H1 (cell line): ENCODE measurements around the gene ABHD12. TPM values are rescaled to one million over a fixed set of nuclear protein-coding genes. Genes with fewer than 3 reads are reported as not detected.
A peak's percentile ranks its signal among the peaks of the same experiment; 100 is the strongest.

Experiments
- CTCF ChIA-PET: fragments of 300-600 bp; sonication (Branson Sonifier 250); formaldehyde crosslinking; loops from one replicate; lab custom pipeline; 2021; ENCODE audit not compliant: partially characterized antibody; lab: Charles Lee
- POLR2A ChIA-PET: fragments of 300-600 bp; sonication (Branson Sonifier 250); formaldehyde crosslinking; loops from one replicate; lab custom pipeline; 2021; ENCODE audit warnings: inconsistent platforms; ENCODE audit not compliant: partially characterized antibody; lab: Charles Lee
- DNase-seq, 2 experiments: peaks; one replicate each; pipeline versions ENCODE4 v3.0.0 to v3.0.0-alpha.2; 2010 to 2022; ENCODE audit warnings: low spot score in 2 of 2, low read depth in 1 of 2, mixed read lengths in 1 of 2
- FAIRE-seq: peaks from 2 replicates; lab custom pipeline; 2011; peaks lifted over from hg19 to GRCh38; lab: Jason Lieb, UNC
- H2AFZ ChIP-seq: 2 replicates; pipeline ENCODE4 v1.8.1; 2012; ENCODE audit warnings: low read length, inconsistent platforms
- H2AK5ac ChIP-seq: 2 replicates; pipeline ENCODE4 v1.6.1; 2013; ENCODE audit warnings: low read depth, low read length
- H2BK120ac ChIP-seq: replicated peaks from 2 replicates; pipeline ENCODE3; 2013; ENCODE audit warnings: low read depth, low read length, inconsistent platforms
- H2BK12ac ChIP-seq: 2 replicates; pipeline ENCODE4 v1.6.1; 2013; ENCODE audit warnings: low read depth, low read length
- H2BK15ac ChIP-seq: 2 replicates; pipeline ENCODE4 v1.6.1; 2013; ENCODE audit warnings: low read length
- H2BK20ac ChIP-seq: 2 replicates; pipeline ENCODE4 v1.6.1; 2013; ENCODE audit warnings: low read length
- H2BK5ac ChIP-seq: 2 replicates; pipeline ENCODE4 v1.6.1; 2013; ENCODE audit warnings: low read depth, low read length
- H3K14ac ChIP-seq: 2 replicates; pipeline ENCODE4 v1.6.1; 2013; ENCODE audit warnings: inconsistent platforms; ENCODE audit not compliant: insufficient read length
- H3K18ac ChIP-seq: 2 replicates; pipeline ENCODE4 v1.6.1; 2013; ENCODE audit warnings: low read length; ENCODE audit errors: extremely low read depth
- H3K23ac ChIP-seq: 2 replicates; pipeline ENCODE4 v1.6.1; 2013; ENCODE audit warnings: inconsistent platforms; ENCODE audit not compliant: insufficient read length
- H3K23me2 ChIP-seq: 2 replicates; pipeline ENCODE4 v1.6.1; 2013; ENCODE audit warnings: low read depth, low read length
- H3K27ac ChIP-seq: 2 replicates; pipeline ENCODE4 v1.6.1; 2011; ENCODE audit warnings: low read depth, low read length, inconsistent platforms
- H3K27me3 ChIP-seq, 4 experiments: replicated peaks in 1 of 4; 1 replicate in 1 of 4; 2 replicates in 3 of 4; pipeline versions ENCODE4 v1.6.1 to v1.8.1; 2011 to 2013; ENCODE audit warnings: low read length in 3 of 4, mild to moderate bottlenecking in 3 of 4, inconsistent platforms in 2 of 4, mixed read lengths in 2 of 4, moderate library complexity in 1 of 4; ENCODE audit not compliant: control insufficient read depth in 3 of 4, insufficient read depth in 3 of 4; ENCODE audit errors: extremely low read depth in 1 of 4
- H3K36me3 ChIP-seq, 4 experiments: 2 replicates each; pipeline versions ENCODE4 v1.6.1 to v1.8.1; 2011 to 2013; ENCODE audit warnings: mild to moderate bottlenecking in 4 of 4, low read length in 3 of 4, moderate library complexity in 2 of 4, control low read depth in 1 of 4, inconsistent platforms in 1 of 4; ENCODE audit not compliant: insufficient read depth in 4 of 4, control insufficient read depth in 2 of 4
- H3K4ac ChIP-seq: replicated peaks from 2 replicates; pipeline ENCODE3; 2013; ENCODE audit warnings: low read length, low read depth, mixed read lengths, inconsistent platforms; ENCODE audit not compliant: insufficient read length
- H3K4me1 ChIP-seq, 4 experiments: replicated peaks in 1 of 4; 1 replicate in 1 of 4; 2 replicates in 3 of 4; pipeline versions ENCODE4 v1.6.1 to v1.8.1; 2011 to 2013; ENCODE audit warnings: low read length in 3 of 4, inconsistent platforms in 2 of 4, mixed read lengths in 1 of 4; ENCODE audit not compliant: insufficient read depth in 4 of 4, control insufficient read depth in 3 of 4
- H3K4me2 ChIP-seq, 2 experiments: 2 replicates each; pipeline versions ENCODE4 v1.6.1 to v1.8.1; 2011 to 2013; ENCODE audit warnings: low read depth in 2 of 2, low read length in 2 of 2, control low read depth in 1 of 2, inconsistent platforms in 1 of 2, mild to moderate bottlenecking in 1 of 2; ENCODE audit not compliant: insufficient read depth in 1 of 2
- H3K4me3 ChIP-seq, 4 experiments: fragments of 200-600, 300-600 bp in 1 of 4; sonication (generic), shearing (Covaris generic), sonication (Bioruptor Twin) in 1 of 4; 2 replicates each; pipeline versions ENCODE4 v1.5.1 to v1.8.1; 2011 to 2016; ENCODE audit warnings: low read length in 4 of 4, low read depth in 3 of 4, control low read depth in 2 of 4, inconsistent platforms in 2 of 4, mild to moderate bottlenecking in 2 of 4, mixed read lengths in 1 of 4, moderate library complexity in 1 of 4; ENCODE audit not compliant: insufficient read depth in 2 of 4; ENCODE audit errors: extremely low read depth in 1 of 4
- H3K56ac ChIP-seq: replicated peaks from 2 replicates; pipeline ENCODE3; 2013; ENCODE audit warnings: low read depth, mild to moderate bottlenecking, mixed read lengths, low read length, inconsistent platforms; ENCODE audit not compliant: insufficient read length
- H3K79me1 ChIP-seq: 2 replicates; pipeline ENCODE4 v1.6.1; 2013; ENCODE audit warnings: low read depth, low read length, control low read depth
- H3K79me2 ChIP-seq, 2 experiments: 2 replicates each; pipeline versions ENCODE4 v1.6.1 to v1.8.1; 2012 to 2013; ENCODE audit warnings: low read length in 2 of 2, mild to moderate bottlenecking in 2 of 2, inconsistent platforms in 1 of 2; ENCODE audit not compliant: insufficient read depth in 2 of 2, control insufficient read depth in 1 of 2
- H3K9ac ChIP-seq, 4 experiments: replicated peaks in 1 of 4; 1 replicate in 1 of 4; 2 replicates in 3 of 4; pipeline versions ENCODE4 v1.6.1 to v1.8.1; 2011 to 2013; ENCODE audit warnings: low read depth in 3 of 4, low read length in 3 of 4, control low read depth in 2 of 4, mild to moderate bottlenecking in 2 of 4, moderate library complexity in 2 of 4, inconsistent platforms in 1 of 4; ENCODE audit errors: extremely low read depth in 1 of 4
- H3K9me3 ChIP-seq, 2 experiments: 2 replicates each; pipeline versions ENCODE4 v1.6.1 to v1.8.1; 2012 to 2013; ENCODE audit warnings: mild to moderate bottlenecking in 2 of 2, moderate library complexity in 2 of 2, control low read depth in 1 of 2, inconsistent platforms in 1 of 2, low read depth in 1 of 2, low read length in 1 of 2, mixed read lengths in 1 of 2; ENCODE audit not compliant: insufficient read depth in 2 of 2
- H4K20me1 ChIP-seq, 2 experiments: replicated peaks in 1 of 2; 2 replicates each; pipeline versions ENCODE3 to v1.8.1; 2011 to 2013; ENCODE audit warnings: inconsistent platforms in 2 of 2, low read length in 2 of 2, mild to moderate bottlenecking in 1 of 2; ENCODE audit not compliant: insufficient read depth in 2 of 2, control insufficient read depth in 1 of 2
- H4K5ac ChIP-seq: 2 replicates; pipeline ENCODE4 v1.6.1; 2013; ENCODE audit warnings: low read length, low read depth, mixed read lengths, inconsistent platforms; ENCODE audit not compliant: insufficient read length
- H4K8ac ChIP-seq: 2 replicates; pipeline ENCODE4 v1.8.0; 2013; ENCODE audit warnings: mild to moderate bottlenecking, moderate library complexity, low read length, inconsistent platforms; ENCODE audit not compliant: insufficient read depth; ENCODE audit errors: extremely low read depth
- H4K91ac ChIP-seq: replicated peaks from 2 replicates; pipeline ENCODE3; 2013; ENCODE audit warnings: low read length, mixed read lengths, inconsistent platforms; ENCODE audit not compliant: insufficient read length
- BACH1 ChIP-seq: IDR thresholded peaks from 2 replicates; pipeline ENCODE4 v1.6.1; 2012; ENCODE audit warnings: low read length, improper control_type of control experiment
- EZH2 ChIP-seq: fragments of 200-600 bp; sonication (generic); IDR thresholded peaks from 2 replicates; pipeline ENCODE4 v1.7.1; 2012; ENCODE audit warnings: low read depth, mild to moderate bottlenecking, moderate library complexity, low read length, inconsistent platforms; ENCODE audit not compliant: severe bottlenecking
- KDM4A ChIP-seq: IDR thresholded peaks from one replicate; pipeline ENCODE4 v1.7.1; 2012; ENCODE audit warnings: low read depth, mild to moderate bottlenecking, moderate library complexity, low read length, inconsistent platforms; ENCODE audit not compliant: severe bottlenecking
- NRF1 ChIP-seq: IDR thresholded peaks from 2 replicates; pipeline ENCODE4 v1.6.1; 2011; ENCODE audit warnings: mild to moderate bottlenecking, low read depth, low read length, improper control_type of control experiment
- RAD21 ChIP-seq, 2 experiments: IDR thresholded peaks in 1 of 2; conservative IDR thresholded peaks in 1 of 2; 2 replicates each; pipeline ENCODE4 v1.6.1; 2011; ENCODE audit warnings: low read depth in 2 of 2, low read length in 2 of 2, improper control_type of control experiment in 1 of 2, inconsistent platforms in 1 of 2, mild to moderate bottlenecking in 1 of 2, moderate library complexity in 1 of 2
- TAF1 ChIP-seq: IDR thresholded peaks from 2 replicates; pipeline ENCODE4 v1.6.1; 2011; ENCODE audit warnings: mild to moderate bottlenecking, low read depth, low read length
- USF2 ChIP-seq: IDR thresholded peaks from 2 replicates; pipeline ENCODE4 v1.6.1; 2011; ENCODE audit warnings: low read length, improper control_type of control experiment
- ZNF274 ChIP-seq: IDR thresholded peaks from 2 replicates; pipeline ENCODE4 v1.7.0; 2012; ENCODE audit warnings: low read length, borderline replicate concordance; ENCODE audit errors: extremely low read depth
- WGBS, 2 experiments: shearing (Covaris generic) in 1 of 2; methylation state at CpG; one replicate each; pipeline versions ENCODE4 v1.1.6 to v1.1.7; 2013 to 2015; ENCODE audit warnings: low lambda C conversion rate in 2 of 2, mixed read lengths in 2 of 2, inconsistent platforms in 1 of 2, low coverage in 1 of 2, missing lambda C conversion rate in 1 of 2; ENCODE audit not compliant: insufficient replicate concordance in 2 of 2, insufficient coverage in 1 of 2, insufficient read length in 1 of 2; ENCODE audit errors: extremely low coverage in 1 of 2, missing lambda C conversion rate in 1 of 2; 5-methylcytosine and 5-hydroxymethylcytosine counted together
- polyA plus RNA-seq, 7 experiments: library from polyadenylated mRNA; depleted of rRNA in 3 of 7; stranded (reverse) in 5 of 7; unstranded in 2 of 7; fragments of >200 nt in 5 of 7; fragments of 200-250 nt in 2 of 7; gene quantifications; 1 replicate in 5 of 7; 2 replicates in 1 of 7; 4 replicates in 1 of 7; pipeline versions ENCODE4 v1.2.1 to v1.2.3, GENCODE V29; 2011 to 2013; ENCODE audit warnings: missing spikeins in 2 of 7, mixed read lengths in 2 of 7
- total RNA-seq: library from RNA; stranded (reverse); fragmentation: NEBNext Ultra II Directional; extraction: Animal tissue kit (Norgen Biotek cat#: 25700); gene quantifications from 2 replicates; pipeline ENCODE4 v1.2.1, GENCODE V29; 2021
- TF ChIP-seq, protein P1 (sequence below): IDR thresholded peaks from 2 replicates; pipeline ENCODE4 v1.6.1; 2012; ENCODE audit warnings: inconsistent platforms

The ABHD12 gene
- total and polyA plus RNA-seq, 2 of the 8 experiments (the other 6 are each of a cell fraction or from before 2014, with no cell fraction given): 31.3 to 59.5 TPM

- Histone ChIP-seq H2BK5ac (no peak overlapping the region; the same call in 1 of the 2 replicates), H3K27me3 (no peaks in the 10 kb centered on the region), H3K36me3 (peaks cover 4 to 23% (median 20%) of the 10 kb centered on the region in 4 experiments; a peak in 6 of 8 replicates), H3K4me3 (no peak overlapping the region), H4K20me1 (peaks cover 0 to 12% of the 10 kb centered on the region in 2 experiments), H3K79me1 (no peaks in the 10 kb centered on the region; the same call in 1 of the 2 replicates), H2BK120ac (no peak overlapping the region), H3K9me3 (no peaks in the 10 kb centered on the region), H3K23ac (no peak overlapping the region), H4K5ac (no peak overlapping the region), H2BK15ac (no peak overlapping the region), H3K14ac (no peak overlapping the region), H2BK12ac (no peak overlapping the region), H3K23me2 (no peaks in the 10 kb centered on the region), H3K4me1 (no peaks in the 10 kb centered on the region), H3K4me2 (no peak overlapping the region), H3K18ac (no peak overlapping the region), H3K79me2 (no peaks in the 10 kb centered on the region), H2AK5ac (no peak overlapping the region), H2BK20ac (no peak overlapping the region), H3K4ac (no peak overlapping the region), H3K9ac (no peak overlapping the region), H3K56ac (no peak overlapping the region), H2AFZ (no peak overlapping the region), H4K8ac (peak overlapping the region; percentile 35; the same call in 1 of the 2 replicates), H4K91ac (no peak overlapping the region), H3K27ac (no peak overlapping the region)
- ChIA-PET POLR2A (interaction anchor here (1.8 kb wide), 1 partner anchor 10 kb away, joined by 3 read pairs; no protein-coding TSS in a partner anchor), CTCF (interaction anchor here (1.4 to 2.0 kb wide), 2 partner anchors 13 to 113 kb away, joined by 5 read pairs; no protein-coding TSS in a partner anchor)
- DNase-seq (peak in 1 of 2 experiments; percentile 36), FAIRE-seq (no peak)
- 89% methylated on average over 24 of the region's 24 CpGs; no CpG with 5 or more reads in 1 of the 2 experiments for WGBS, 2 experiments
- TF ChIP-seq BACH1: no peak
- TF ChIP-seq, protein P1, sequence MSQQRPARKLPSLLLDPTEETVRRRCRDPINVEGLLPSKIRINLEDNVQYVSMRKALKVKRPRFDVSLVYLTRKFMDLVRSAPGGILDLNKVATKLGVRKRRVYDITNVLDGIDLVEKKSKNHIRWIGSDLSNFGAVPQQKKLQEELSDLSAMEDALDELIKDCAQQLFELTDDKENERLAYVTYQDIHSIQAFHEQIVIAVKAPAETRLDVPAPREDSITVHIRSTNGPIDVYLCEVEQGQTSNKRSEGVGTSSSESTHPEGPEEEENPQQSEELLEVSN: no peak
- TF ChIP-seq RAD21 (IDR thresholded peaks at IDR 0.05 in 1 of 2, conservative IDR thresholded peaks at IDR 0.05 in 1 of 2; ENCODE audit: low read depth in 2 of 2, low read length in 2 of 2): no peak
- TF ChIP-seq NRF1: no peak
- no peak for TF ChIP-seq USF2
- no peak for TF ChIP-seq ZNF274
- TF ChIP-seq EZH2: no peak
- TF ChIP-seq KDM4A: no peak
- TF ChIP-seq TAF1: no peak
These were observed 104.5 kb downstream of the ABHD12 start for GRCh38 chr20:25285856-25286798.
